Testis (tissue), 3 donors: ENCODE measurements around the gene LRRC32. TPM values are rescaled to one million over a fixed set of nuclear protein-coding genes. Genes with fewer than 3 reads are reported as not detected.

ENCODE experiments used
- DNase-seq: peaks from one replicate; pipeline ENCODE4 v3.0.0-alpha.2; 2019
- H3K27ac ChIP-seq, 2 donors: fragments of 200-600 bp; sonication (generic); one replicate each; pipeline ENCODE4 v1.5.1; 2019
- H3K27me3 ChIP-seq: fragments of 200-600 bp; sonication (generic); one replicate; pipeline ENCODE4 v1.5.1; 2019
- H3K36me3 ChIP-seq: fragments of 200-600 bp; sonication (generic); one replicate; pipeline ENCODE4 v1.5.1; 2017; ENCODE audit warnings: low read depth; ENCODE audit errors: missing control alignments
- H3K4me1 ChIP-seq: fragments of 200-600 bp; sonication (generic); one replicate; pipeline ENCODE4 v1.5.1; 2019
- H3K4me3 ChIP-seq, 2 donors: fragments of 200-600 bp; sonication (generic); one replicate each; pipeline ENCODE4 v1.5.1; 2017 to 2019
- H3K9me3 ChIP-seq: fragments of 200-600 bp; sonication (generic); one replicate; pipeline ENCODE4 v1.5.1; 2017
- POLR2A ChIP-seq: fragments of 450-650 bp; IDR thresholded peaks from one replicate; pipeline ENCODE4 v1.6.1; 2017; ENCODE audit warnings: antibody characterized with exemption, mild to moderate bottlenecking, moderate library complexity
- WGBS, 2 donors: methylation state at CpG; one replicate each; pipeline ENCODE4 v1.1.5; 2018; 5-methylcytosine and 5-hydroxymethylcytosine counted together
- intact Hi-C: fragments of 100-400 bp; cut with DNase I; formaldehyde crosslinking; loops from one replicate; pipeline ENCODE4 v1.15.1; 2023; ENCODE audit warnings: low total_unique reads
- polyA plus RNA-seq: library from polyadenylated mRNA; stranded (reverse); fragments of 350-450 nt; fragmentation: Illumina TruSeq; extraction: RNeasy Lipid Tissue Mini Kit (QIAGEN cat#74804); gene quantifications from one replicate; pipeline ENCODE4 v1.2.3, GENCODE V29; 2014; ENCODE audit warnings: low read depth, low replicate concordance; ENCODE audit not compliant: insufficient read depth
- total RNA-seq, 2 donors: library from RNA; depleted of rRNA; stranded (reverse); fragments of >200 nt; gene quantifications; one replicate each; pipeline ENCODE4 v1.2.3, GENCODE V29; 2016
- TF ChIP-seq, protein P1 (sequence below), 3 experiments: fragments of 450-650 bp in 2 of 3; fragments of 200-600 bp in 1 of 3; sonication (generic) in 1 of 3; IDR thresholded peaks; one replicate each; pipeline ENCODE4 v1.5.1; 2016 to 2019; ENCODE audit warnings: antibody characterized with exemption in 3 of 3, mild to moderate bottlenecking in 2 of 3, moderate library complexity in 1 of 3

The LRRC32 gene
- total and polyA plus RNA-seq, 3 donors from 2014 or later: 6.5 to 20.5 (median 9.1) TPM

- DNase-seq: no peak
- Histone ChIP-seq H3K27me3 (no peaks in the 10 kb centered on the region), H3K27ac (no peak overlapping the region), H3K36me3 (no peaks in the 10 kb centered on the region), H3K4me1 (no peaks in the 10 kb centered on the region), H3K4me3 (no peak overlapping the region), H3K9me3 (no peaks in the 10 kb centered on the region)
- TF ChIP-seq, protein P1, sequence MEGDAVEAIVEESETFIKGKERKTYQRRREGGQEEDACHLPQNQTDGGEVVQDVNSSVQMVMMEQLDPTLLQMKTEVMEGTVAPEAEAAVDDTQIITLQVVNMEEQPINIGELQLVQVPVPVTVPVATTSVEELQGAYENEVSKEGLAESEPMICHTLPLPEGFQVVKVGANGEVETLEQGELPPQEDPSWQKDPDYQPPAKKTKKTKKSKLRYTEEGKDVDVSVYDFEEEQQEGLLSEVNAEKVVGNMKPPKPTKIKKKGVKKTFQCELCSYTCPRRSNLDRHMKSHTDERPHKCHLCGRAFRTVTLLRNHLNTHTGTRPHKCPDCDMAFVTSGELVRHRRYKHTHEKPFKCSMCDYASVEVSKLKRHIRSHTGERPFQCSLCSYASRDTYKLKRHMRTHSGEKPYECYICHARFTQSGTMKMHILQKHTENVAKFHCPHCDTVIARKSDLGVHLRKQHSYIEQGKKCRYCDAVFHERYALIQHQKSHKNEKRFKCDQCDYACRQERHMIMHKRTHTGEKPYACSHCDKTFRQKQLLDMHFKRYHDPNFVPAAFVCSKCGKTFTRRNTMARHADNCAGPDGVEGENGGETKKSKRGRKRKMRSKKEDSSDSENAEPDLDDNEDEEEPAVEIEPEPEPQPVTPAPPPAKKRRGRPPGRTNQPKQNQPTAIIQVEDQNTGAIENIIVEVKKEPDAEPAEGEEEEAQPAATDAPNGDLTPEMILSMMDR (IDR thresholded peaks at IDR 0.05): no peak
- TF ChIP-seq POLR2A: no peak
- intact Hi-C loops: no loop called here
- 80 to 88% methylated on average over 1 to 4 of the region's 4 CpGs for WGBS, 2 donors
Observed at GRCh38 chr11:76709756-76710155, 39.2 kb upstream of the LRRC32 start.

- Histone ChIP-seq H3K4me1 (no peaks in the 10 kb centered on the region), H3K4me3 (no peak overlapping the region), H3K9me3 (no peaks in the 10 kb centered on the region), H3K36me3 (no peaks in the 10 kb centered on the region), H3K27ac (no peak overlapping the region), H3K27me3 (no peaks in the 10 kb centered on the region)
- WGBS, 2 donors: 86 to 89% methylated on average over 7 to 8 of the region's 8 CpGs
- TF ChIP-seq, protein P1 (IDR thresholded peaks at IDR 0.05): no peak
- TF ChIP-seq POLR2A: no peak
- intact Hi-C loops: no loop called here
- no peak for DNase-seq
Observed at GRCh38 chr11:76708972-76709660, 38.6 kb upstream of the LRRC32 start.

DNA sequence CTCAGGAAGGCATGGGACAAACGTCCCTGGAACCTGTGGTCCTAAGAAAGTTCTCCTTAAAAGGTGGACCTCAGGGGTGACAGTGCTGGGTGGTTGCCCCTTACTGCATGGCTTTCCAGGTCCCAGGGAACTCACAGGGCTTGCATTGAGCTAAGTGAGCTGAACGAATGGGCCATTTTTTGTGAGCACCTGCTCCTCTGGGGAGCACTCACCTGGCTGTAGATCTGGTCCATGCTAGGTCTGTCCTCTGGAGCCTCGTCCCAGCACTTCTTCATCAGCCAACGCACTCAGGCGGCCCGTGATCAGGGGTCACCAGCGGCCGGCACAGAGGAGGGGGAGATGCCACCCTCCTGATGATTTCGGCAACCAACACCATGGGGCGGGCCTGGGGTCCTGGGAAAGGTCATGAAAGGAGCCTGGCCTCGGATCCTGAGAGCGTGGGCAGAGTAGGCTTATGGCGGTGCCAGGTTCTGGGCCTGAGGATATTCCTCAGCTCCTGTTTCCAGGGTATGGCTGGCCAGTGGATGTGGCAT, 36.8 kb upstream of the LRRC32 start:
- TF ChIP-seq, protein P1 (IDR thresholded peaks at IDR 0.05): no peak
- TF ChIP-seq POLR2A: no peak
- intact Hi-C loops: no loop called here
- Histone ChIP-seq H3K4me1 (no peaks in the 10 kb centered on the region), H3K27me3 (no peaks in the 10 kb centered on the region), H3K9me3 (no peaks in the 10 kb centered on the region), H3K4me3 (no peak overlapping the region), H3K36me3 (no peaks in the 10 kb centered on the region), H3K27ac (no peak overlapping the region)
- WGBS, 2 donors: 92 to 93% methylated on average over 3 to 13 of the region's 13 CpGs
- no peak for DNase-seq

- intact Hi-C loops: no loop called here
- TF ChIP-seq, protein P1 (IDR thresholded peaks at IDR 0.05): no peak
- TF ChIP-seq POLR2A: no peak
- Histone ChIP-seq H3K27me3 (no peaks in the 10 kb centered on the region), H3K9me3 (no peaks in the 10 kb centered on the region), H3K4me3 (no peak overlapping the region), H3K27ac (no peak overlapping the region), H3K4me1 (no peaks in the 10 kb centered on the region), H3K36me3 (no peaks in the 10 kb centered on the region)
- 90 to 100% methylated on average over 2 to 5 of the region's 5 CpGs for WGBS, 2 donors
- no peak for DNase-seq
Observed at GRCh38 chr11:76706667-76707066, 36.1 kb upstream of the LRRC32 start.

GRCh38 chr11:76705826-76706225, 35.3 kb upstream of the LRRC32 start:
- Histone ChIP-seq H3K9me3 (no peaks in the 10 kb centered on the region), H3K4me3 (no peak overlapping the region), H3K4me1 (no peaks in the 10 kb centered on the region), H3K36me3 (no peaks in the 10 kb centered on the region), H3K27me3 (no peaks in the 10 kb centered on the region), H3K27ac (no peak overlapping the region)
- TF ChIP-seq POLR2A: no peak
- TF ChIP-seq, protein P1 (IDR thresholded peaks at IDR 0.05): no peak
- intact Hi-C loops: no loop called here
- DNase-seq: no peak
- WGBS, 2 donors: 90 to 99% methylated on average over 5 of the region's 5 CpGs
